ENCODE measurements around the gene CTSL. TPM values are rescaled to one million over a fixed set of nuclear protein-coding genes. Genes with fewer than 3 reads are reported as not detected.

CTSL gene
- polyA plus RNA-seq, 3 donors: 126 to 177 (median 153) TPM

DNA sequence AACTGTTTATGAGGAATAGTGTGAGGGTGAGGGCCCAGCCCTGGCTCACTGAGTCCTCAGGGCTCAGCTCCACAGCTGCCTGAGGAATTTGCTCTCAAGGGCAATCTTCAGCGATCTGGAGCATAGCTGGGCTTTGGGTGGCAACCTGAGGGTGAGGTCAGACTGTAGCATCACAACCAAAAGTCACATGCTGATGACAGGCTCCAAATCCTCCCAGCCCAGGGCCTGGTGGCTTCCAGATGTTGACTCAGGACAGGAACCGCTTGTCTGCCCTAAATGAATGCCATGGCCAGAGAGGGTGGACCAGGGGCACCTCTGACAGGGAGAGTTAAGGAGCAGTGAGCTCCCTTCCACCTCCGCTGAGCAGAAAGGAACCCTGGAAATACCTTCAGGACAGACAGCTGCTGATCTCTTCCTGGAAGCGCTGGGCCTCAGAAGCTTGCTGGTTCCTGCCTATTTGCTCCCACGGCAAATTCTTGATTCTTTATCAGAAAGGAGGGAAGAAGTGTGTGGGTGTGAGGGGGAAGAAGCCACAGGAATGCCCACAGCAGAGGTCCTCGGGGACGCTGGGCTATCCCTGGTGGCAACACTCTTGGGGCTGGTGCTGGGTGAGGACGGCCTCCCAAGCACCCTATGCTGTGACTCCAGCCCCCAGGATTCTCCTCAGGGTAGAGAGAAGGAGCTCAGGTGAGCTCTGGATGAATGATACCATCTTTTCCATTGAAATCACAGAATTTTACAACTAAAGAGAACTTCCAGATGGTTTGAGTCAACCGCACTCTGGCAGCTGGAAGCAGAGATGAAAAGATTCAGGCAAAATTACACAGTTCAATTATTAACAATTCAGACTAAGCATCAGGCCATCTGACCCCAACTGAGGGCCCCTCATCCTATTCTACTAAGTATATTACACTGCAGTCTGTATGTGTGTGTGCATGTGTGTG lies 13.8 kb upstream of the CTSL start:
- no peak for DNase-seq (ENCODE audit: extremely low read depth in 1 of 11, low read depth in 9 of 11, low spot score in 4 of 11)

DNA sequence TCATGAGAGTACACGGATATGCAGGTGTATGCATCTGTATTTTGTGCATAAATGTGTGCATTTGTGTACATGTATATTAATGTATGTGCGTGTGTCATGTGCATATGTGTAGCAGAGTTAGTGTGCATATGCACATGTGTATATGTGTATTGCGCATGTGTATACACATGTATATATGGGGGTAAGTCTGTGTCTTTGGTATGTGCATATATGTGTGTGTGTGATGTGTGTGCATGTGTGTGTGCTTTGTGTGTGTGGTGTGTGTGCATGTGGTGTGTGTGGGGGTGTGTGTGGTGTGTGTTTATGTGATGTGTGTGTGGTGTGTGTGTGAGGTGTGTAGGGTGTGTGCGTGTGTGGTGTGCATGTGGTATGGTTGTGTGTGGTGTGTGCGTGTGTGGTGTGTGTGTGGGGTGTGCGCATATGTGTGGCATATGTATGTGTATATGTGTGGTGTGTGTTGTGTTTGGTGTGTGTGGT lies 13.1 kb upstream of the CTSL start:
- no peak for DNase-seq (ENCODE audit: extremely low read depth in 1 of 11, low read depth in 9 of 11, low spot score in 4 of 11)

DNA sequence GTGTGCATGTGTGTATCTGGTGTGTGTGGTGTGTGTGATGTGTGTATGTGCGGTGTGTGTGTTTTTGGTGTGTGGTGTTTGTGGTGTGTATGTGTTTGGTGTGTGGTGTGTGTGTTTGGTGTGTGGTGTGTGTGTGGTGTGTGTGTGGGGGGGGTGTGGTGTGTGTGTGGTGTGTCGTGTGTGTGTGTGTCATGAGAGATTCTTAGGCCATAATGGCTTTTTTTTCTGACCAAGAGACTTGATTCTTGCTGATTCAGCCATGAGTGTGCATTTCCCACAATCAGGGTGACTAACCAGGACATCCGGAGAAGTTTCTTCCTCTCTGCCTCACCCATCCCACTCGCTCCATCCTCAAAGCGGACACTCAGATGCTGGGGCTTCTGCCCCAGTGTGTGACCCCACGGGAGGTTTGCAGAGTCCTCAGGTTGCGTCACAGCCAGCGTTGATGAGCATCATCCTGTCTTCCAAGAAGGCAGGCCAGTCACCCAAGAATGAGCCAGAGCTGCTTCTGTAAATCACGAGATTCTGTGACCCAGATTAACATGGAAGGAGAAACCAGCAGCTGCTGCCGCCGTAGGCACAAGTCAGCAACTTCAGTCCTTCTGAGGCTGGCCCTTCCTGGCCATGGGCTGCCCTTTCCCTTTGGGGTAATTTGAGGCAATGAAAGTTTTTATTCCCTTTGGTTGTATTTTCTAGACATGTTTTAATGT lies 12.5 kb upstream of the CTSL start:
- peak in 2 of 11 donors; percentile 20 to 23 for DNase-seq (ENCODE audit: extremely low read depth in 1 of 11, low read depth in 9 of 11, low spot score in 4 of 11)

DNA sequence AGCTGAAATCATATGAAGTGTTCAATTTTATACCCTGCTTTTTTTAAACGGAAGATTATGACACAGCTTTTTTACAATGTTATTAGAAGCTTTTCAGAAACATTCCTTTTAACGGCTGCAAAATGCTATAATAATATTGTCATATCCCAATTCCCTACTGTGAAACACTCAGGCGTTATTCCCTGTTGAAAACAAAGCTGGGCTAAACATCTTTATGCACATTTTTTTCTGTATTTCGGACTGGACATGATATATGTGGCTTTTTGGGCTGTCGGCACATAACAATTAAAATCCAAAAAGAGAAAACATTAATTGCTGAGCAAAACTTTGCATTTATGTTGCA lies 12.0 kb upstream of the CTSL start:
- no peak for DNase-seq (ENCODE audit: extremely low read depth in 1 of 11, low read depth in 9 of 11, low spot score in 4 of 11)

DNA sequence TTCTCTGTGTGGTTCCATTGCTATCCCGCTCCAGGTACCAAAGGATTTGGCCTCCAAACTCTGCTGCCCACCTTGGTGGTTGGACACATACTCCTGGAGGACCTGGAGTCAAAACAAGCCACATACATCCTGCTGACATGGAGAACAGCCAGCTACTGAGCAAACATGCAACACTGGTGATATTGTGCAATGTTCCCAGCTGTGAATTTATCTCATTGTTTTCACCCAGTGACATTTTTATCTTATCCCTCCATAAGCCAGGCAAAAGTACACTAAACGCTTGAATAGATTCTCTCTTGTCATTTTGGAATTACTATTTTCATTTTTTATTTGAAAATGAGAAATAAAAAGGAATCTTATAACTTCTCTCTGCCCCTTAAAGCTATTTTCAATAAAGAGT lies 11.1 kb upstream of the CTSL start:
- no peak for DNase-seq (ENCODE audit: extremely low read depth in 1 of 11, low read depth in 9 of 11, low spot score in 4 of 11)

DNA sequence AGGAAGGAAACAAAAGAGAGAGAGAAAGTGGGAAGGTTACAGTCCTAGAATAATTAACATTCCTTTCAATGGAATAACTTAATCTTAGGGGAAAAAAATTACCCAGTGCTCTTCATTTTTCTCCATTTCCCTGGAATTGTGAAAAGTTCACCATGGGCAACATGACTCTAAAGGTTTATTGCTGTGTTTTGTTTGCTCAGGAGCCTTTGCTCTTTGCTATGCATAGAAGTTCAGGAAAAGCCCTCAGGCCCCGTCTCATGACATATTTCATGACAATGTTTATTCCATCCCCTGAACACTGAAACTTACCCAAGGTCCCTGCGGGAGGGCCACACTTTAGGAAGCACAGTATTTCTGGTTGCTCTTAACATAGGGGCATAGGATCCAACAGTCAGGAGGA lies 9.8 kb upstream of the CTSL start:
- DNase-seq (ENCODE audit: extremely low read depth in 1 of 11, low read depth in 9 of 11, low spot score in 4 of 11): no peak

DNA sequence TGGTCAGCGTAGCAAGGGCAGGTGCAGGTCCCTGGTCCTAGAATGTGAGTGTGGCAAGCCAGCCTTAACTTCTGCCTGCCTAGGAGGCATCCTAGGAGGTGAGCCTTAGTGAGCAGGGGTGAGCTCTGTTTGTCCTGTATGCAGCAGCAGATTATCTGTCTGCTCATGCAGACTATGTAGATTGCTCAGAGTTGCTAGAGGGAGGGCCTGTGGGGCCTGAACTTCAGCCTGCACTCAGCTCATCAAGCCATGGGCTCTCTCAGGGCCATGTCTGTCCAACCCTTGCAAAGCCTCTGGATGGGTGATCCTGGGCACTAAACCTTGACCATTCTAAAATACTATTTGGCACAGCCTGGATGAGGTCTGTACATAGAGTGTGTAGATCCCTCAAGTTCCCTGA lies 8.5 kb upstream of the CTSL start:
- DNase-seq (ENCODE audit: extremely low read depth in 1 of 11, low read depth in 9 of 11, low spot score in 4 of 11): no peak

DNA sequence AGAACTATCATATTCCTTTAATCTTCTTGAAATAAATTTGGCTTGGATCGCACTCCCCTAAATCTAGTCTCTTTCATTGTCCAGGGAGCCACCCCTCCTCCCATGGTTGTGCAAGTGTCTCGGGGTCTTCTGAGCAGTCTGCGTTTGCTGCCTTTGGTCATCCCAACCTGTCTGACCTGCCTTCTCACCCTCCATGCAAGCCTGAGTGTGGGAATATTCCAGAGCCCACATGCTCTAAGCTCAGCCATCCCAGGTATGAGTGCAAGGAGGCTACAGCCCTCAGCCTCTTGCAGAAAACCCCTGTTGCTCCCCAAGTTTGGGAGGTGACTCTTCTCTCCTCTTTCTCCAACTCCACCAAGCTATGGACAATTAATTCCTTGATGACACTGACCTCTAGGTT lies 7.7 kb upstream of the CTSL start:
- no peak for DNase-seq (ENCODE audit: extremely low read depth in 1 of 11, low read depth in 9 of 11, low spot score in 4 of 11)

DNA sequence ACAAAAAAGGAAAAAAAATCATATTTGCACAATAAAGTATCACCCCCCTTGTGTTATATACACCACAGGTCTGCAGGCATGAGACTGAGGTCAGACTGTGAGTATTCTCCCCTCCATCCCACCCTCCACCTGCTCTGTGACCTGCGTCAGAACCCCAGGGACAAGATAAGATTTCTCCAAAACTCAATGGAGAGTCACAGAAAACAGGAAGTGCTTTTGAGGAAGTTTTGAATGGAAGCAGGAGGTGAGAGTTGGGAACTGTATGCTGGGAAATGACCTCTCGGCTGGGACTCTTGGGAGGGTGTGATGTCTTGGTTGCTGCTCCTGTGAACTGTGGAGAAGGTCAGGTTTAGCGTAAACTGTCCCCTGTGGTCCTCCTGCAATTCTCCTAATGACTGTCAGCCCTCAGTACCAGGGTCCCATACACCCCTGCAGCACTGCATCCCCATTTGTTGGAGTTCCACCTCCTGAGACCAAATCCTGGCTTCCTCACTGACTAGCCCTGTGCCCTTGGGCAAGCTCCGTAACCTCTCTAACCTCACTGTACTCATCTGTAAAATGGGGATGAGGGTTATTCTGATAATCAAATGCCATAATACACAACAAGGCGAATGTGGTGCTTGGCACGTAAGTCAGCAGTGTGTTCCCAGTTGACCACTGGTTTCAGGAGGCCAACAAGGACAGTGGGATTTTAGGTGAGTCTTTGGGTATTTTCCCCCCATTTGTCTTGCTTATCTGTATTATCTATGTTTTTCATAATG lies 6.9 kb upstream of the CTSL start:
- no peak for DNase-seq (ENCODE audit: extremely low read depth in 1 of 11, low read depth in 9 of 11, low spot score in 4 of 11)

DNA sequence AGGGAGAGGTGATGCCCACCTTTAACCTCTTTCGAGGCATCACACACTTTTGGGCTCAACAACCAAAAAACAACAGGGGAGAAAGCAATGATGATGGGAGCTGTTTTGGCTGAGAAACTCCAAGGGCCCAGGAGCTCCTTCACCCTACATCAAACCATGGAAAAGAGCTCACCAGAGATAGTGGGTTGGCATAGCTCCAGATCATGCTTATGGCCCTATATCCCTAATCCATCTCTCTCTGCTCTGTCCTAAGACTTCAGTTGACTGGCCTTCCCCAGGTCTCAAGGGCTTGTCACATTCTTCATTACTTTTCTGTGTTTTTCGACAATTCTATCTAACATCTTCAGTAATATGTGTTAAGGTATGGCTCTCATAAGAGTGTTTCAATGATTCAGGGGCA lies 5.7 kb upstream of the CTSL start:
- no peak for DNase-seq (ENCODE audit: extremely low read depth in 1 of 11, low read depth in 9 of 11, low spot score in 4 of 11)

DNA sequence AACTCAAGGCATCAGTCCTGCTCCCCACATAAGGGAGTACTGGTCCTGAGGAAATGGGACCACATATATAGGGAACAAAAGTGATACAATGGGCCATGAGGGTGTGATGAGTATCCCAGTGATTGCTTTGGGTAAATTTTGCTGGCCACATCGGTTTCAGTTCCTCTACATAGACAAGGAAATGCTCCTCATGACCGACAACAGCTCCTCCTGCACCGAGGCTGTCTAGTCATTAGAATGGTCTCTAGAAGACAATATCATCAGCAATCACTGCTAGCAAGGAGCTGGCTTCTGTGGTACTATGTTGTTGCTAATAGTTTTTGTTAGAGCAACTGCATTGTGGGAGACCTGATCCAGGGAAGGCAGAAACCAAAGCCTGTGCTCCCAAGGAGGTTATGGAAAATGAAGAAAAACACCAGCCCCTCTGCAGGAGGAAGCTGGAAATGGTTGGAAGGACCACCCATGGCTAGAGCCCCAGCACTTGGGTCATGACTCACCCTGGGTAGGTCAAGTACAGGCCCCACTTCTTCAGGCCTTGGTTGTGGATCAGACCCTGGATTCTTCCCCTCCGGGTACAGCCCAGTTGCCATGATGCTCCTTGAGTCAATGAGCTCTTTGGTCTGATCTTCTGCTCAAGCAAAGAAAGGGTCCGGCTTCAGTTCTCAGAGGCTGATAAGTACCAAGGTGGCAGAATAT lies 3.4 kb upstream of the CTSL start:
- DNase-seq (ENCODE audit: extremely low read depth in 1 of 11, low read depth in 9 of 11, low spot score in 4 of 11): no peak

DNA sequence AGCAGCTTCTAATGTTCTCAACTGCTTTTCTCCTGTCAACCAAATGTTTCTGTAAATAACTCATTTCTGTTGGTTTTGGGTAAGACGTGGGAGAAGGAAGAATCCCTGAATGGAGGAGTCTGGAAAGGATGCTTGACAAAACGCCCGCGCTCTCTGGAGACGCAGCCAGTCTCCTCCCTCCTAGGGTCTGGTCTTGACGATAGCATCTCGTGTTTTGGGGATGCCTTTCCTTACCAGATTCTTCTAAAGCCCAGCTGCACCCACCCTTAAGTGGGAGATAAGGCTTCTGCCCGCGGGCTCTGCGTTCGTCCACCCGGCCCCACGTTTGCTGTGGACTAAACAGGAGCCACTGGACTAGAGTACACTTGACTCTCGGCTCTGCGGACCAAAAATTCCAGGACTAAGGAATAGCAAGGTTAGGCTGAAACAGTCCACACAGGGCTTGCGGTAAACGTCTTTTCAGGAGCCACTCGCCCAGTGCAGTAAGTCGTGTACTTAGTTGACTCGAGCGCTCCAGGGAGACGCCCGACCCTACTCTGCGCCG lies 491 bp upstream of the CTSL start:
- DNase-seq (ENCODE audit: extremely low read depth in 1 of 11, low read depth in 9 of 11, low spot score in 4 of 11): peak in 1 of 11 donors; percentile 49

DNA sequence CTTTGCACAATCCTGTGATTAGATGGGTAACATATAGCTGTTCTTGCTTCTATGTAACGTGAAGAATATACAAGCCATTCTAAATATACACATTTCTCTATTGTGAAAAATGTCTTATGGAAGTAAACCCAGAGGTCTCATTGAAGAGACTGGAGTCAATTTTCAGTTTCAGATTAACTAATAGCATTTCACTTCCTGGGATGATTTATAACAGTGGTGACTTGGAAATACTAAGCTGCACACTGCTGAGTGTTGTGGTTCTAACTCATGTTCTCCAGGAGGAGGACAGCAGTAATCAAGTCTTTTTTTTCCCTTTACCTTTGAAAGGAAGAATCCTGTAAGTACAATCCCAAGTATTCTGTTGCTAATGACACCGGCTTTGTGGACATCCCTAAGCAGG lies 3.3 kb downstream of the CTSL start:
- DNase-seq (ENCODE audit: extremely low read depth in 1 of 11, low read depth in 9 of 11, low spot score in 4 of 11): no peak

DNA sequence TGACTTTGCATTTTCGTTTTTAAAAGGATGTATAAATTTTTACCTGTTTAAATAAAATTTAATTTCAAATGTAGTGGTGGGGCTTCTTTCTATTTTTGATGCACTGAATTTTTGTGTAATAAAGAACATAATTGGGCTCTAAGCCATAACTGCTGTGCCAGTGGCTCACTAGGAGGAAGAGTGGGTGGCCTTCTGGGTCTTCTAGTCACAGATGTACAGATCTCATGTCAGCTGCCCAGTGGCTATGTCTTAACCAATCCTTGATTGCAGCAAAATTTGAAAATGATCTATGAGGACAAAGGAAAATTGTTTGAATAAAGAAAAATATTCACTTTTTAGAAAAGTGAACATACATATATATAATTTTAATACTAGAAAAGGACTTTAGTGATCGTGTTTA lies 5.4 kb downstream of the CTSL start:
- DNase-seq (ENCODE audit: extremely low read depth in 1 of 11, low read depth in 9 of 11, low spot score in 4 of 11): no peak

DNA sequence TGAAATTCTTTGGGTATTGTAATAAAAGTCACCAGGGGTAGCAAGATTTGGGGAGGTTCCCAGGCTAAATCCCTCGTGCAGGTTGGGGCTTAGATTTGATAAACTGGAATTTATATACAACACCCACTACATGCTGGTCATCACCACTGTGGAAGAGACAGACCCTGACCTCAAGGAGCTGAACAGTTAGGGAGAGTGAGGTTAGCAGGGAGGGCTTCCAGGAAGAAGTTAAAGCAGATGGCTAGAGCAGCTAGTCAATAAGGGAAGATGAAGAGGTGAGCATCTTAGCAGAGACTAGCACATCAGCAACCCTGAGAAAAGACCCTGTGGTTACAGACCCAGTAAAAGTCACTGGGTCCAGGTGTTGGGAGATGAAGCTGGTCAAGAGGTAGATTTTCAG lies 6.4 kb downstream of the CTSL start:
- no peak for DNase-seq (ENCODE audit: extremely low read depth in 1 of 11, low read depth in 9 of 11, low spot score in 4 of 11)

DNA sequence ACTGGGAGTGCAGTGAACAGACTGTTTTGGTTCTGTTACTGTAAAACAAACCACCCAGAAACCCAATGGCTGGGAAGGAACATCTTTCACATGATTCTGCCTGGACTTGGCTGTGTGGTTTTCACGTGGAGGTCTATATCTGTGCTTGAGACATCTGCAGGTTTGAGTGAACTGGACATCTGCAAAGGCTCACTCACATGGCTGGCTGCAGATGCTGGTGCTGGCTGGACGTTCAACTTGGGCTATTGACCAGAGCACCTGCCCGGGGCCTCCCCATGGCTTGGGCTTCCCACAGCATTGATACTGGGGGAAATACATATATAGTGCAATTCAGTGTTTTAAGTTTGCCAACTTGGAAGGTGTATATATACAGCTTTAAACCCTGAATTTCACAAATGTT lies 6.8 kb downstream of the CTSL start:
- no peak for DNase-seq (ENCODE audit: extremely low read depth in 1 of 11, low read depth in 9 of 11, low spot score in 4 of 11)

DNA sequence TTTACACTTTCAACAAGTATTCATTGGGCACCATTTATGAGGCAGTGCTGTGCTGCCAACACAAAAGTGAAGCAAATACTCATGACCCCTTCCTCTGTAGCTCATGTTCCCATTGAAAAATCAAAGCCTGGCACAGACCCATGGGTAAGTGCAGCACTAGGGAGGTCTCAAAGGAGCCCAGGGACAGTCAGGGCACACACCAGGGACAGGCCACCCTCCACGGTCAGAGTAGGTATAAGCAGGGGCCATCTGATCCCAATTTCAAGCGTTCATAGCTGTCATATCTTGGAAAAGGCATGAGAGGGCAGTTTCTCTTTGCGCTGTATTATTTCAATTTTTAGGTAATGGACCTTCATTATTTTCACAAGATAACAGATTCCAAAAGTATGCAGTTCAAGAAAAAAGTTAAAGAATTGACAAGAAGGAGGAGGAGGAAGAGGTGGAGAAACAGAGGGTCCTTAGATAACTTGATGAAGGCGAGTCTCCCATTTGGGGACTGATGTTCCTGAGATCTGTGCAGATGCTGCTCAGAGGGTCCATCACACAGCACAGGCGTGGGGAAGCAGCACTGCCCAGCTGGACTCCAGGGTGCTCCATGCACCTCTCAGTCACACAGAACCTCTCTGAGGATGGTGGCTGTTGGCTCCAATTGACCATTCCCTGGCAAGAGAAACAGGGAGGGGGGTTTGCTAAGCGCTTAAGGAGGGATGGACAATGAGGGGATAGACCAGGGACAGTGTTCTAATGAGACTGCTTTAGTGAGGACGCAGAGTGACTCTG lies 7.5 kb downstream of the CTSL start:
- no peak for DNase-seq (ENCODE audit: extremely low read depth in 1 of 11, low read depth in 9 of 11, low spot score in 4 of 11)

DNA sequence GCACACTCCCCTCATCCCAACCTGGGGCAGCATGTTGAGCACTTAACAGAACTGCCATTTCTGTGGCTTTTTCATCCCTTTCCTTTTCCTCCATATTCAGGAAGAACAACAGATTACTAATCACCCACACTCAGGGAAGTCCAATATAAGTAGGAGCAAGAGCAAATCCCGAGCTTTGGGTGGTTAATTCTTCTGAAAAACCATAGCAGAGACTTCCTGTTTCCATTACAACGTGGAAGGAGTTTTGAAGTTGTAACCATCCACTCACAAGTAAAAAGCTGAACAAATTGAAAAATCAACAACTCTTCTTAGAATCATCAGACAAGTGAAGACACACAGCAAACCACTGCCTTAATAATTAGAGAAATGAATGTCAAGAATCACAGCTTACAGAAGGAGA lies 8.2 kb downstream of the CTSL start:
- no peak for DNase-seq (ENCODE audit: extremely low read depth in 1 of 11, low read depth in 9 of 11, low spot score in 4 of 11)

All from renal cortex interstitium (tissue), 11 donors.